Lower leg skin (tissue), 3 donors: ENCODE measurements around the gene ZC3H7A.

ENCODE experiments used
- CTCF ChIP-seq, 3 donors: fragments of 450-650 bp; IDR thresholded peaks; one replicate each; pipeline ENCODE4 v1.5.1; 2016; ENCODE audit warnings: antibody characterized with exemption in 3 of 3, mild to moderate bottlenecking in 3 of 3, moderate library complexity in 2 of 3
- POLR2A ChIP-seq, 2 donors: fragments of 450-650 bp; IDR thresholded peaks; one replicate each; pipeline ENCODE4 v1.6.1; 2016 to 2017; ENCODE audit warnings: antibody characterized with exemption in 2 of 2, mild to moderate bottlenecking in 1 of 2, moderate library complexity in 1 of 2

GRCh38 chr16:11797166-11797956, at the start of gene ZC3H7A:
- TF ChIP-seq CTCF (IDR thresholded peaks at IDR 0.05) (peak in 1 of 3 donors; percentile 24), POLR2A (IDR thresholded peaks at IDR 0.05) (peak in 1 of 2 donors; percentile 63)
